Stomach (tissue), 9 donors: Measurements from ENCODE around the gene WDR64. TPM values are rescaled to one million over a fixed set of nuclear protein-coding genes. Genes with fewer than 3 reads are reported as not detected.

ENCODE experiments used
- DNase-seq, 2 donors: peaks; one replicate each; pipeline versions ENCODE4 v3.0.0 to v3.0.0-alpha.2; 2013 to 2019
- H3K27ac ChIP-seq, 5 donors: fragments of 200-600 bp in 4 of 5; sonication (generic) in 4 of 5; one replicate each; pipeline ENCODE4 v1.5.1; 2013 to 2019; ENCODE audit warnings: mild to moderate bottlenecking in 1 of 5, moderate library complexity in 1 of 5
- H3K27me3 ChIP-seq, 3 donors: fragments of 200-600 bp; sonication (generic); one replicate each; pipeline ENCODE4 v1.5.1; 2017 to 2019; ENCODE audit warnings: mixed run types in 1 of 3
- H3K36me3 ChIP-seq, 4 donors: fragments of 200-600 bp; sonication (generic); 1 replicate in 3 of 4; 2 replicates in 1 of 4; pipeline ENCODE4 v1.5.1; 2016 to 2019
- H3K4me1 ChIP-seq, 4 donors: fragments of 200-600 bp; sonication (generic); one replicate each; pipeline ENCODE4 v1.5.1; 2016 to 2019
- H3K4me3 ChIP-seq, 4 donors: fragments of 200-600 bp; sonication (generic) in 3 of 4; one replicate each; pipeline ENCODE4 v1.5.1; 2016 to 2019; ENCODE audit warnings: mild to moderate bottlenecking in 1 of 4
- H3K9me3 ChIP-seq, 4 donors: fragments of 200-600 bp; sonication (generic); one replicate each; pipeline ENCODE4 v1.5.1; 2016 to 2019
- EP300 ChIP-seq: sonication (generic); formaldehyde crosslinking; IDR thresholded peaks from one replicate; pipeline ENCODE4 v1.6.1; 2017; ENCODE audit warnings: antibody characterized with exemption
- POLR2A ChIP-seq, 4 donors: fragments of 450-650 bp; IDR thresholded peaks; one replicate each; pipeline ENCODE4 v1.6.1; 2016; ENCODE audit warnings: antibody characterized with exemption in 4 of 4, control low read depth in 2 of 4, mild to moderate bottlenecking in 1 of 4, moderate library complexity in 1 of 4
- POLR2AphosphoS5 ChIP-seq, 3 donors: sonication (generic); formaldehyde crosslinking; IDR thresholded peaks; one replicate each; pipeline ENCODE4 v1.6.1; 2016; ENCODE audit warnings: antibody characterized with exemption in 3 of 3
- WGBS, 5 donors: extraction: QIAGEN DNeasy Blood & Tissue Kit in 3 of 5; methylation state at CpG; one replicate each; pipeline versions ENCODE4 v1.1.5 to v1.1.7; 2013 to 2018; 5-methylcytosine and 5-hydroxymethylcytosine counted together
- intact Hi-C: fragments of 100-400 bp; cut with DNase I; formaldehyde crosslinking; loops from one replicate; pipeline ENCODE4 v1.15.1; 2023; ENCODE audit warnings: low total_unique reads
- polyA plus RNA-seq, 3 donors: library from polyadenylated mRNA; stranded (reverse); fragments of 200-250 nt; gene quantifications; one replicate each; pipeline ENCODE4 v1.2.3, GENCODE V29; 2013
- total RNA-seq, 5 donors: library from RNA; depleted of rRNA; stranded (reverse); fragments of >200 nt; gene quantifications; one replicate each; pipeline versions ENCODE4 v1.1.0 to v1.2.3, GENCODE V29; 2014 to 2016
- TF ChIP-seq, protein P1 (sequence below), 7 experiments: fragments of 450-650 bp in 4 of 7; fragments of 200-600 bp in 3 of 7; sonication (generic) in 3 of 7; IDR thresholded peaks; one replicate each; pipeline ENCODE4 v1.5.1; 2016 to 2019; ENCODE audit warnings: antibody characterized with exemption in 7 of 7, control low read depth in 2 of 7, mild to moderate bottlenecking in 1 of 7
- donor health status: healthy with polysubstance abuse.
- donor health status: Bipolar disorder and iron deficiency.
- donor health status: healthy.

WDR64 gene
- total and polyA plus RNA-seq, 8 donors = 0.61 TPM; not detected in 7

DNA sequence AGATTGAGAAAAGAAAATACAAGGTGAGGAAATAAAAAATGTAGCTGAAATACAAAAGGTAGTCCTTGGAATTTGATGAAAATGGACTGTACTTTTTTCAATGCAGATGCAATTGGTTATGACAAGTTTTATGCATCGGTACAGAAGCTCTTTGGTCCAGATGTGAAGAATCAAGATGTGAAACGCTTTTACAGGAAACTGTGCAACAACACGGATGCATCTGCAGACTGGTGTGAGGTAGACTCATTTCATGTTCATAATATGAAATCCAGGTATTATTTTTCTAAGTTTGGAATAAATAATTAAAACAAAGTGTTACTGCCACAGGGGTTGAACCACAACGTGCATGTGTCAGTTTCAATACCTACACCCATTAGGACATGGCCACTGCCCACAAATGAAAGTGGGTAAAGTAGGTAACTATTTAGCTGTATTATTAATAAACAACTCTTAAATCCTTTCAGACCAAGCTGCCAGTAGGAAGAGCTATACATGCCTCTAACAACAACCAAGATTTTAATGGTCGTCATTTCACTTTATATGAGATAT, 8.4 kb downstream of the WDR64 start:
- no peak for DNase-seq
- TF ChIP-seq POLR2AphosphoS5 (IDR thresholded peaks at IDR 0.05) (no peak), EP300 (no peak), POLR2A (IDR thresholded peaks at IDR 0.05) (no peak)
- TF ChIP-seq, protein P1, sequence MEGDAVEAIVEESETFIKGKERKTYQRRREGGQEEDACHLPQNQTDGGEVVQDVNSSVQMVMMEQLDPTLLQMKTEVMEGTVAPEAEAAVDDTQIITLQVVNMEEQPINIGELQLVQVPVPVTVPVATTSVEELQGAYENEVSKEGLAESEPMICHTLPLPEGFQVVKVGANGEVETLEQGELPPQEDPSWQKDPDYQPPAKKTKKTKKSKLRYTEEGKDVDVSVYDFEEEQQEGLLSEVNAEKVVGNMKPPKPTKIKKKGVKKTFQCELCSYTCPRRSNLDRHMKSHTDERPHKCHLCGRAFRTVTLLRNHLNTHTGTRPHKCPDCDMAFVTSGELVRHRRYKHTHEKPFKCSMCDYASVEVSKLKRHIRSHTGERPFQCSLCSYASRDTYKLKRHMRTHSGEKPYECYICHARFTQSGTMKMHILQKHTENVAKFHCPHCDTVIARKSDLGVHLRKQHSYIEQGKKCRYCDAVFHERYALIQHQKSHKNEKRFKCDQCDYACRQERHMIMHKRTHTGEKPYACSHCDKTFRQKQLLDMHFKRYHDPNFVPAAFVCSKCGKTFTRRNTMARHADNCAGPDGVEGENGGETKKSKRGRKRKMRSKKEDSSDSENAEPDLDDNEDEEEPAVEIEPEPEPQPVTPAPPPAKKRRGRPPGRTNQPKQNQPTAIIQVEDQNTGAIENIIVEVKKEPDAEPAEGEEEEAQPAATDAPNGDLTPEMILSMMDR (IDR thresholded peaks at IDR 0.05) = no peak
- intact Hi-C loops = no loop called here
- H3K9me3 ChIP-seq = no peaks in the 10 kb centered on the region
- no peaks in the 10 kb centered on the region for H3K4me1 ChIP-seq
- no peaks in the 10 kb centered on the region for H3K36me3 ChIP-seq
- H3K4me3 ChIP-seq = no peak overlapping the region
- no peaks in the 10 kb centered on the region for H3K27me3 ChIP-seq
- H3K27ac ChIP-seq = no peak overlapping the region
- 87 to 93% (median 87%) methylated on average over 5 of the region's 5 CpGs for WGBS, 5 donors

DNA sequence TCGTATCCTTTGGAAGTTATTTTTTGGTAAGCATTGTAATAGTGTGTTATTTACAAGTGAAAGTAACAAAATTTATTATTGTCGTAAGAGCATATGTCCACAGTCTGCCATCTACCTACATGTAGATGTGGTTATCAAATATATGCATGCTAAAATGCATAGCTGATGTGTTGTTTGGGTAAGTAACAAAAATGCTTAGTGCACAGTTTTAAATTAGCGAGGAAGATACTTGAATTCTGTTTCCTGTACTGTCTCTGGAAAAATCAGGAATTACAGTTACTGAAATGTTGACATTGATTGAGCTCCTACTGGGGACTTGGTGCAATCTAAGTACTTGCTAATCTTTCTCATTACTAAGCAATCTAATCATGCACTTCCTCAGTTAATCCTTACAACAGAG, 14.3 kb downstream of the WDR64 start:
- Histone ChIP-seq H3K4me1 (no peaks in the 10 kb centered on the region), H3K36me3 (no peaks in the 10 kb centered on the region), H3K27me3 (no peaks in the 10 kb centered on the region), H3K9me3 (no peaks in the 10 kb centered on the region), H3K4me3 (no peak overlapping the region), H3K27ac (no peak overlapping the region)
- WGBS, 5 donors = 85 to 93% (median 90%) methylated on average over 3 of the region's 3 CpGs
- intact Hi-C loops = no loop called here
- no peak for DNase-seq
- no peak for TF ChIP-seq EP300
- TF ChIP-seq, protein P1 (IDR thresholded peaks at IDR 0.05) = no peak
- TF ChIP-seq POLR2A (IDR thresholded peaks at IDR 0.05) = no peak
- no peak for TF ChIP-seq POLR2AphosphoS5 (IDR thresholded peaks at IDR 0.05)

DNA sequence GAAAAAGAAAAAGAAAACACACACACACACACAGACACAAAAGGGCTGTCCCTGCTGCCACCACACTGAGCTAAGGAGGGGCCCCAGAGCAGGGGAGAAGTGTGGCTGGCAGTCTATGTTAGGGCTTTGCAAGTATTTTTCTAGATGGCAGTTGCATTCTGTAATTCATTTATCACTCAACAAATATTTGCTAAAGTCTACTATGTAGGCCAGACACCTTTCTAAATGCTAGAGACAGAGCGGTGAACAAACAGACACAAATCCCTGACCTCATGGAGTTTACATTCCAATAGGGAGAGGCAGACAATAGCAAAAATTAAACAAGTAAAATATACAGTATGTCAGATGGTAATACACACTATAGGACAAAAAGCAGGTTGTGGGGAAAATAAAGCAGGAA, 20.2 kb downstream of the WDR64 start:
- no peak overlapping the region for H3K27ac ChIP-seq
- intact Hi-C loops = no loop called here
- TF ChIP-seq EP300 (no peak), POLR2A (IDR thresholded peaks at IDR 0.05) (no peak), POLR2AphosphoS5 (IDR thresholded peaks at IDR 0.05) (no peak)
- TF ChIP-seq, protein P1 (IDR thresholded peaks at IDR 0.05) = no peak
- no peak for DNase-seq
- no peaks in the 10 kb centered on the region for H3K4me1 ChIP-seq
- H3K9me3 ChIP-seq = no peaks in the 10 kb centered on the region
- 28 to 57% (median 43%) methylated on average over 1 of the region's 1 CpG for WGBS, 5 donors
- no peaks in the 10 kb centered on the region for H3K27me3 ChIP-seq
- H3K4me3 ChIP-seq = no peak overlapping the region
- no peaks in the 10 kb centered on the region for H3K36me3 ChIP-seq

DNA sequence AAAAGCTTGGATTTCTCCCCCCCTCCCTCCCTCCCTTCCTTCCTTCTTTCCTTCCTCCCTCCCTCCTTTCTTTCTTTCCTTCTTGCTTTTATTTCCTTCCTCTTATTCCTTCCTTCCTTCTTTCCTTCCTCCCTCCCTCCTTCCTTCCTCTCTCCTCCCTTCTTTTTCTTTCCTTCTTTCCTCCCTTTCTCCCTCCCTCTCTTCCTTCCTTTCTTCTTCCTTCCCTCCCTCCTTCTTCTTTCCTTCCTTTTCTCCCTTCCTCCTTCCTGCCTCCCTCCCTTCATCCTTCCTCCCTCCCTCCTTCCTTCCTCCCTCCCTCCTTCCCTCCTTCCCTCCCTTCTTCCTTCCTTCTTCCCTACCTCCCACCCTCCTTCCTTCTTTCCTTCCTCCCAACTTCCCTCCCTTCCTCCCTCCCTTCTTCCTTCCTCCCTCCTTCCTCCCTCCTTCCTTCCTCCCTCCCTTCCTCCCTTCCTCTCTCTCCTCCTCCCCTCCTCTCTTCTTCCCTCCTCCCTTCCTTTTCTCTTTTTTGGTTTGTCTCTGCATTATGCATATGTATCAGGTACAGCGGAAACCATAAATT, 22.8 kb downstream of the WDR64 start:
- Histone ChIP-seq H3K27ac (no peak overlapping the region), H3K4me3 (no peak overlapping the region), H3K9me3 (no peaks in the 10 kb centered on the region), H3K4me1 (no peaks in the 10 kb centered on the region), H3K27me3 (no peaks in the 10 kb centered on the region), H3K36me3 (no peaks in the 10 kb centered on the region)
- intact Hi-C loops = no loop called here
- WGBS, 5 donors = 97 to 100% (median 97%) methylated on average over 1 of the region's 1 CpG
- TF ChIP-seq, protein P1 (IDR thresholded peaks at IDR 0.05) = no peak
- TF ChIP-seq EP300 (no peak), POLR2A (IDR thresholded peaks at IDR 0.05) (no peak), POLR2AphosphoS5 (IDR thresholded peaks at IDR 0.05) (no peak)
- DNase-seq = no peak
